Myometrial cell (primary cell): ENCODE data around the gene ABCA7. TPM values are rescaled to one million over a fixed set of nuclear protein-coding genes. Genes with fewer than 3 reads are reported as not detected.

Experiments
- total RNA-seq: library from RNA; depleted of rRNA; stranded (reverse); fragments of >200 nt; gene quantifications from 2 replicates; pipeline ENCODE4 v1.2.3, GENCODE V29; 2015

Gene ABCA7, protein sequence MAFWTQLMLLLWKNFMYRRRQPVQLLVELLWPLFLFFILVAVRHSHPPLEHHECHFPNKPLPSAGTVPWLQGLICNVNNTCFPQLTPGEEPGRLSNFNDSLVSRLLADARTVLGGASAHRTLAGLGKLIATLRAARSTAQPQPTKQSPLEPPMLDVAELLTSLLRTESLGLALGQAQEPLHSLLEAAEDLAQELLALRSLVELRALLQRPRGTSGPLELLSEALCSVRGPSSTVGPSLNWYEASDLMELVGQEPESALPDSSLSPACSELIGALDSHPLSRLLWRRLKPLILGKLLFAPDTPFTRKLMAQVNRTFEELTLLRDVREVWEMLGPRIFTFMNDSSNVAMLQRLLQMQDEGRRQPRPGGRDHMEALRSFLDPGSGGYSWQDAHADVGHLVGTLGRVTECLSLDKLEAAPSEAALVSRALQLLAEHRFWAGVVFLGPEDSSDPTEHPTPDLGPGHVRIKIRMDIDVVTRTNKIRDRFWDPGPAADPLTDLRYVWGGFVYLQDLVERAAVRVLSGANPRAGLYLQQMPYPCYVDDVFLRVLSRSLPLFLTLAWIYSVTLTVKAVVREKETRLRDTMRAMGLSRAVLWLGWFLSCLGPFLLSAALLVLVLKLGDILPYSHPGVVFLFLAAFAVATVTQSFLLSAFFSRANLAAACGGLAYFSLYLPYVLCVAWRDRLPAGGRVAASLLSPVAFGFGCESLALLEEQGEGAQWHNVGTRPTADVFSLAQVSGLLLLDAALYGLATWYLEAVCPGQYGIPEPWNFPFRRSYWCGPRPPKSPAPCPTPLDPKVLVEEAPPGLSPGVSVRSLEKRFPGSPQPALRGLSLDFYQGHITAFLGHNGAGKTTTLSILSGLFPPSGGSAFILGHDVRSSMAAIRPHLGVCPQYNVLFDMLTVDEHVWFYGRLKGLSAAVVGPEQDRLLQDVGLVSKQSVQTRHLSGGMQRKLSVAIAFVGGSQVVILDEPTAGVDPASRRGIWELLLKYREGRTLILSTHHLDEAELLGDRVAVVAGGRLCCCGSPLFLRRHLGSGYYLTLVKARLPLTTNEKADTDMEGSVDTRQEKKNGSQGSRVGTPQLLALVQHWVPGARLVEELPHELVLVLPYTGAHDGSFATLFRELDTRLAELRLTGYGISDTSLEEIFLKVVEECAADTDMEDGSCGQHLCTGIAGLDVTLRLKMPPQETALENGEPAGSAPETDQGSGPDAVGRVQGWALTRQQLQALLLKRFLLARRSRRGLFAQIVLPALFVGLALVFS (N-terminal part only)
- total RNA-seq = 2.3 and 5.3 TPM in 2 replicates

DNA sequence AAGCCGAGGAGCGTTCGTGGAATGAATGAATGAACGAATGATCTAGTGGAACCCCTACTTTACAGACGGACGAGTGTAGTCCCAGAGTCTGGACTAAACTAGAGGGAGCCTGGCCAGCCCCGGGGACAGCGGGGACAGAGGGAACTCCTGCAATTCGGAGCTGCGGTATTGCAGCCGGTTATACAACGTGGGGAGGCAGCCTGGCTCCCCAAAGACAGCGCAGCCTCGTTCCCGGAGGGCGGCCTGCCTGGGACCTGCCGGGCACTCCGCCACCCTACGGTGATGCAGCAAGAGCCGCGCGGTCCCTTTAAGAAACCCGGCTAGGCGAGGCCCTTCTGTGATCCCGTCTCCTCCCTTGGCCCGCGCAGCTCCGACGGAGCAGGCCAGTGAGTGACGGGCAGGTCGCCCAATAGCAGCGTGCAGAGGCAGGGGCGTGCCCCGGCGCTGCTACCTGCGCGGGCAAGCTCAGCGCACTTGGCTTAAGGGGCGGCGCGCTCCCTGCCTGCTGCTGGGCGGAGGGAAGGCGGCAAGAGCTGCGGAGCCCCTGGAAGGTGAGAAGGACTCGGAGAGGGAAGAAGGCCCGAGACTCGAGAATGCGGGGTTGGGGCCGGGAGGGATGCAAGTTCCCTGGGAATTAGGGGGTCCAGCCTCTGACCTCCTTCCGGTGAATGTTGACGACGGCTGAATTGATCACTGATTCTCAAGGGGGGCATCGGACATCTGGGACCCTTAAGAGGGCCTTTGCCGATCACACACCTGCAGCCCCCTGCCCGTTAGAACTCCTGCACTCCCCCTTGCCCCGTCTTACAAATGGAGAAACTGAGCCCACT, at the start of gene ABCA7:
TSS of gene ABCA7 (plus strand) at position 462 of the 830 bp plus-strand sequence. CDS start 1,255 bp downstream, outside the sequence.

DNA sequence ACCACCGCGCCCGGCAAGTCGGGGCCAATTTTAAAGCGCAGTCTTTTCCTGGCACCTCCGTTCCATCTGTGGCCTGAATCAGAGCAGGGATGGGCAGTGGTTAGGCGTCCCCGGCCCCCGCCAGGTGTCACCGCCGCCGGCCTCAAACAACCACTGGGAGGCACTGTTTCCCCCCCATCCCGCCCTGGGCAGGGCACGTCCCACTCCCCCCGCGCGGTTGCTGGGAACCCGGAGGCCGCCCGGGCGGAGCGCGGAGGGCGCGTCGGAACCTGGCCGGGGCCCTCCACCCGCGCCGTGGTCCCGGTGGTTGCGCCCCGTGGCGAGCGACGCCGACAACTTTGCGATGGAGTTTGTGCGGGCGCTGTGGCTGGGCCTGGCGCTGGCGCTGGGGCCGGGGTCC, 39.8 kb upstream of the ABCA7 start, which contains the start of gene GRIN3B:
TSS of gene GRIN3B (plus strand) at position 325 of the 400 bp plus-strand sequence. CDS start at position 344, 19 bp downstream.

DNA sequence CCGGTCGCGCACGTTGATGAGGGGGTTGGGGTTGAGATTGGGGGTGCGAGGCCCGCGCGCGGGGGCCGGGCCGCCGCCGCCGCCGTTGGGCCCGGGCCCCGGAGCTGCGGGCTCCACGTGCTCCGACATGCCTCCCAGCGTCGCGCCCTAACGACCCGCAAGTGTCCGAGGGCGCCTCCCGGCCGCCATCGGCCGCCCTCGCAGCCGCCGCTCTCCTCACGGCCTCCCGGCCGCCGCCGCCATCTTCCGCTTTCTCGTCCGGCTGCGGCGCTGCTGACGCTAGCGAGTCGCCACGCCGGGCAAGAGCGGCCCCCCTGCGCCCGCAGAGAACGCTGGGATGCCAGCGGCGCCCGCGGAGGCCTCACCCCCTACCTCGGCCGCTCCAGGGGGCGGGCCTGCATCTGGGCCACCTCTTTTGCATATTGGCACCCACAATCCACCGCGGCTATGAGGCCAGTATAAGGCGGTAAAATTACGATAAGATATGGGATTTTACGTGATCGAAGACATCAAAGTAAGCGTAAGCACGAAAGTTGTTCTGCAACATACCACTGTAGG, 19.0 kb upstream of the ABCA7 start, which contains the start of gene TMEM259:
TSS of gene TMEM259 (minus strand) at position 256 of the 558 bp plus-strand sequence. CDS start at position 129, 127 bp downstream.

DNA sequence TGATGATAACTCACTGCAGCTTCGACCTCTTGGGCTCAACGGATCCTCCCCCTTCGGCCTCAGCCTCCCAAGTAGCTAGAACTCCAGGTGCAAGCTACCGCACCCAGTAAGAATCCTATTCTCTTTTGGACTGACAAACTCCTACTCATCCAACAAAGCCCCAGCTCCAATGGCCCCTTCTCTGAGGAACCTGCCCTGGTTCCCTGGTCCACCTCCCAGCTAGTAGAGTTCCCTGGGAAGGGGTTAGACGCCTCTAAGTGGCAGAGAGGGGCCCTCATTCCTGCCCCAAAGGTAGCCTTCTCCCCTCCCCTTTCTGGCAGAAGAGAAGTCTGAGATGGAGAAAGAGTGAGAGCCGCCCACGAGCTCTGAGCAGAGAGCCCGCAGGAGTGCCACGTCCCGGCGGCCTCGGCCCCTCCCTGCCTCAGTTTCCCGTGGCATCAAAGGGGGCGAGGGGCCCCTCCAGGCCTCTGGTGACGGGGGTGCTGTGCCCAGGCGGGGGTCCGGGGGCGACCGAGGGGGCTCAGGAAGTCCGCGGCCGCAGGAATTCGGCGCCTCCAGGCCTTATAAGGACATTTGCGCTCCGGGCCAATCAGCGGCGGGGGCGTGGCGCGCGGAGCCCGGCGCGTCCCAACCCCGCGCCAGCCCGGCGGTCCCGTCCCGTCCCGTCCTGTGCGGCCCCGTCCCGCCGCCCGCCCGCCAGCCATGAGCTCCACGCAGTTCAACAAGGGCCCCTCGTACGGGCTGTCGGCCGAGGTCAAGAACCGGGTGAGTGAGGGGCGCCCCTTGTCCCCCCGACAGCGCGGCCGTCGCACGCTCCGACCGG, 13.7 kb upstream of the ABCA7 start, which contains the start of gene CNN2:
TSS of gene CNN2 (plus strand) at position 649 of the 823 bp plus-strand sequence. CDS start at position 703, 54 bp downstream.

DNA sequence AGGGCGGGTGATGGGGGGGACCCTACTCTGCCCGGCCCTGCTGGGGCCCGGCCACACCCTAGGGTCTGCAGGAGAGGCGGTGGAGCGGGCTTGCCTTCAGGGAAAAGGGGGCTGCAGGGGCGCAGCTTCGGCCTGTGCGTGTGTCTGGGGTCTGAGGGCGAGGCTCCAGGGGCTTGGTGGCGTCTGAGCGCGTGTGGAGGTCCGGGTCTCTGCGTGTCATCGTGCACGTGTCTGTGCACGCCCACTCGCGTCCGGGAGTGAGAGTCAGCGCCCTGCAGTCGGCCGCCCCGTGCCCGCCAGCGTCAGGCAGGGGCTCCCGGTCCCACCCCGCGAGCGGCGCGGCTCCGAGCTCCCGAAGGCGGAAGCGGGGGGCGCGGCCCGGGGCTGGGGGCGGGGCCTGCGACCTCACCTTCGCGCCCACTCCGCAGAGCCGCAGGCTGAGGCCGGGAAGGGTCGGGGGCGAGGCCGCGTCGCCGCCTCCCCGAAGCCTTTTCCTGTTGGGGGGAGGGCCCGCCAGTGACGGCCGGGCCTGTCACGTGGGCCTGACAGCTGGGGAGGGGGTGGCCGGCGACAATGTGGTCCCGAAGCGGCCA, 26.9 kb downstream of the ABCA7 start, which contains the start of gene ARHGAP45:
TSS of gene ARHGAP45 (plus strand) at position 420 of the 593 bp plus-strand sequence. CDS start 239 bp downstream, outside the sequence.

DNA sequence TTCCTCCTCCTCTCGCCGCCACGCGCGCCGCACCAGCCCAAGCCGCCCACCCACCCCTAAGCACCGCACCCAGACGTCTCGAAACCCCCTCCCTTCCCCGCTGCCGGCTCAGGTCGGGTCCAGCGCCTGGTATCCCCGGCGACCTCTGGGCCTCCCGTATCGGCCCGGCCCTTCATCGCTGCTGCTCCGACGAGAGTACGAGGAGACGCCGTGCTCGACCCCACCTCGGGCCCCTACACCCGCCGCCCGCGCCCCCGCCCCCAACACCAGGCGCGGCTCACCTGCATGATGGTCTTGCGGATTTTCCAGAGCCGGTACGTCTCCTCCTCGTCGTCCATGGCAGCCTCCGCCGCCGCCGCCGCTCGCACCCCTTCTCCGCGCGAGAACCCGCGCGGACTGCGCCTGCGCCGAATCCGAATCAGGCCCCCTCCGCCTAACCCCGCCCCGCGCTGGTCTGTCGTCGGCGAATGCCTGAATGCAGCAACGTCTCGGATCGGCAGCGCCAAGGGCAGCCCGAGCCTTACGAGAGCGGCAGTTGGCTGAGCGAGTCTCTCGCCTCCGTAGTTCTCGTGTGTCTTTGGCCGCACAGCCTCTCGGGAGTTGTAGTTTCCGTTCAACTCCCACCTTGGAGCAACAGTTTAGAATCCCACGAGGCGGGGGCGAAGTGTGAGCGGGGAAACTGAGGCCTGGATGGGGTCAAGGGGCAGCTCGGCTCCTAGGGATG, 55.2 kb downstream of the ABCA7 start, which contains the start of gene POLR2E:
TSS of gene POLR2E (minus strand) at position 398 of the 724 bp plus-strand sequence. CDS start at position 338, 60 bp downstream.

DNA sequence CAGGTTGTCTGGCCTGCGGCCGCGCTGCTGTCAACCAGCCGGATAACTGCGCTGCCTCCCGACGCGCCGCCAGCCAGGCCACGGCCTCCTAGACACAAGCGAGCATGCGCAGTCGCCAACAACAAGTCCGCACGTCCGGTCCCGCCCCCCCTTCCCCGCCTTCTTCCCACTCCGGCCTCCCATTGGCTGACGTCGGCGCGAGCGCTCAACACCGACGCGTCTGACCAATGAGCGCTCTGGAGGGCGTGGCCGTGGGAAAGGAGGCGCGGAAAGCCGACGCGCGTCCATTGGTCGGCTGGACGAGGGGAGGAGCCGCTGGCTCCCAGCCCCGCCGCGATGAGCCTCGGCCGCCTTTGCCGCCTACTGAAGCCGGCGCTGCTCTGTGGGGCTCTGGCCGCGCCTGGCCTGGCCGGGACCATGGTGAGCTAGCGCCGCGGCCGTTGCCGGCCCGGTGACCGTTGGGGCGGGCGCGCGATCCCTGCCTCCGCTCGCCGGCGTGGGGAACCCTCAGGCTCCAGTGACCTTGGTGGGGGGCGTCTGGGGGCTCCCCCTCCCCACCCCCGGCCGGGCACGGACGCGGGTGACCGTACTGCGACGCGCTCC, 63.9 kb downstream of the ABCA7 start, which contains the start of gene GPX4:
TSS of gene GPX4 (plus strand) at position 287 of the 603 bp plus-strand sequence. CDS start at position 337, 50 bp downstream.

Other genes with a start within 250 kb of the ABCA7 start
- 250 and 351 TPM in 2 replicates for gene PTBP1, start 242.7 kb upstream of the ABCA7 start, total RNA-seq
- gene PLPPR3, start 218.2 kb upstream of the ABCA7 start, total RNA-seq = 0.35 and 0.58 TPM in 2 replicates
- not detected in 2 replicates for gene AZU1, start 212.3 kb upstream of the ABCA7 start, total RNA-seq
- not detected in 2 replicates for gene PRTN3, start 199.1 kb upstream of the ABCA7 start, total RNA-seq
- gene ELANE, start 187.8 kb upstream of the ABCA7 start, total RNA-seq = not detected in 2 replicates
- 2.0 and 5.7 TPM in 2 replicates for gene CFD, start 180.4 kb upstream of the ABCA7 start, total RNA-seq
- gene MED16, start 146.9 kb upstream of the ABCA7 start, total RNA-seq = 35.4 and 44.7 TPM in 2 replicates
- not detected in 2 replicates for gene RNU6-9, start 146.6 kb upstream of the ABCA7 start, total RNA-seq
- 34.7 and 66.6 TPM in 2 replicates for gene R3HDM4, start 126.9 kb upstream of the ABCA7 start, total RNA-seq
- 0.18 TPM in 1 of 2 replicates, not detected in the other for gene KISS1R, start 122.8 kb upstream of the ABCA7 start, total RNA-seq
- gene ARID3A, start 114.1 kb upstream of the ABCA7 start, total RNA-seq = 11.7 and 15.3 TPM in 2 replicates
- gene WDR18, start 55.8 kb upstream of the ABCA7 start, total RNA-seq = 45.7 and 62.3 TPM in 2 replicates
- gene GRIN3B, start 39.7 kb upstream of the ABCA7 start, total RNA-seq = 0.58 TPM in 1 of 2 replicates, not detected in the other
- gene TMEM259, start 19.0 kb upstream of the ABCA7 start, total RNA-seq = 175 and 210 TPM in 2 replicates
- gene RNU6-2, start 18.6 kb upstream of the ABCA7 start, total RNA-seq = not detected in 2 replicates
- gene CNN2, start 13.5 kb upstream of the ABCA7 start, total RNA-seq = 299 and 306 TPM in 2 replicates
- 3.5 and 8.5 TPM in 2 replicates for gene ARHGAP45, start 27.1 kb downstream of the ABCA7 start, total RNA-seq
- gene POLR2E, start 55.3 kb downstream of the ABCA7 start, total RNA-seq = 360 and 361 TPM in 2 replicates
- gene GPX4, start 63.9 kb downstream of the ABCA7 start, total RNA-seq = 478 TPM in 2 replicates
- 34.9 and 36.0 TPM in 2 replicates for gene SBNO2, start 134.2 kb downstream of the ABCA7 start, total RNA-seq
- 75.2 and 81.2 TPM in 2 replicates for gene STK11, start 165.7 kb downstream of the ABCA7 start, total RNA-seq
- 3.0 and 7.2 TPM in 2 replicates for gene CBARP, start 197.9 kb downstream of the ABCA7 start, total RNA-seq
- gene ATP5F1D, start 201.6 kb downstream of the ABCA7 start, total RNA-seq = 63.1 and 89.1 TPM in 2 replicates
- 6.2 and 9.5 TPM in 2 replicates for gene MIDN, start 208.5 kb downstream of the ABCA7 start, total RNA-seq
- gene CIRBP, start 229.2 kb downstream of the ABCA7 start, total RNA-seq = 242 and 292 TPM in 2 replicates
- gene FAM174C, start 235.4 kb downstream of the ABCA7 start, total RNA-seq = 37.2 and 77.3 TPM in 2 replicates
- gene EFNA2, start 245.8 kb downstream of the ABCA7 start, total RNA-seq = not detected in 2 replicates